H1 (cell line): ENCODE results near the gene NRXN3. TPM values are rescaled to one million over a fixed set of nuclear protein-coding genes. Genes with fewer than 3 reads are reported as not detected.

Experiments
- CTCF ChIA-PET: fragments of 300-600 bp; sonication (Branson Sonifier 250); formaldehyde crosslinking; loops from one replicate; lab custom pipeline; 2021; ENCODE audit not compliant: partially characterized antibody; lab: Charles Lee
- POLR2A ChIA-PET: fragments of 300-600 bp; sonication (Branson Sonifier 250); formaldehyde crosslinking; loops from one replicate; lab custom pipeline; 2021; ENCODE audit warnings: inconsistent platforms; ENCODE audit not compliant: partially characterized antibody; lab: Charles Lee
- DNase-seq, 2 experiments: peaks; one replicate each; pipeline versions ENCODE4 v3.0.0 to v3.0.0-alpha.2; 2010 to 2022; ENCODE audit warnings: low spot score in 2 of 2, low read depth in 1 of 2, mixed read lengths in 1 of 2
- FAIRE-seq: peaks from 2 replicates; lab custom pipeline; 2011; peaks lifted over from hg19 to GRCh38; lab: Jason Lieb, UNC
- H2AFZ ChIP-seq: 2 replicates; pipeline ENCODE4 v1.8.1; 2012; ENCODE audit warnings: low read length, inconsistent platforms
- H2AK5ac ChIP-seq: 2 replicates; pipeline ENCODE4 v1.6.1; 2013; ENCODE audit warnings: low read depth, low read length
- H2BK120ac ChIP-seq: replicated peaks from 2 replicates; pipeline ENCODE3; 2013; ENCODE audit warnings: low read depth, low read length, inconsistent platforms
- H2BK12ac ChIP-seq: 2 replicates; pipeline ENCODE4 v1.6.1; 2013; ENCODE audit warnings: low read depth, low read length
- H2BK15ac ChIP-seq: 2 replicates; pipeline ENCODE4 v1.6.1; 2013; ENCODE audit warnings: low read length
- H2BK20ac ChIP-seq: 2 replicates; pipeline ENCODE4 v1.6.1; 2013; ENCODE audit warnings: low read length
- H2BK5ac ChIP-seq: 2 replicates; pipeline ENCODE4 v1.6.1; 2013; ENCODE audit warnings: low read depth, low read length
- H3K14ac ChIP-seq: 2 replicates; pipeline ENCODE4 v1.6.1; 2013; ENCODE audit warnings: inconsistent platforms; ENCODE audit not compliant: insufficient read length
- H3K18ac ChIP-seq: 2 replicates; pipeline ENCODE4 v1.6.1; 2013; ENCODE audit warnings: low read length; ENCODE audit errors: extremely low read depth
- H3K23ac ChIP-seq: 2 replicates; pipeline ENCODE4 v1.6.1; 2013; ENCODE audit warnings: inconsistent platforms; ENCODE audit not compliant: insufficient read length
- H3K23me2 ChIP-seq: 2 replicates; pipeline ENCODE4 v1.6.1; 2013; ENCODE audit warnings: low read depth, low read length
- H3K27ac ChIP-seq: 2 replicates; pipeline ENCODE4 v1.6.1; 2011; ENCODE audit warnings: low read depth, low read length, inconsistent platforms
- H3K27me3 ChIP-seq, 4 experiments: replicated peaks in 1 of 4; 1 replicate in 1 of 4; 2 replicates in 3 of 4; pipeline versions ENCODE4 v1.6.1 to v1.8.1; 2011 to 2013; ENCODE audit warnings: low read length in 3 of 4, mild to moderate bottlenecking in 3 of 4, inconsistent platforms in 2 of 4, mixed read lengths in 2 of 4, moderate library complexity in 1 of 4; ENCODE audit not compliant: control insufficient read depth in 3 of 4, insufficient read depth in 3 of 4; ENCODE audit errors: extremely low read depth in 1 of 4
- H3K36me3 ChIP-seq, 4 experiments: 2 replicates each; pipeline versions ENCODE4 v1.6.1 to v1.8.1; 2011 to 2013; ENCODE audit warnings: mild to moderate bottlenecking in 4 of 4, low read length in 3 of 4, moderate library complexity in 2 of 4, control low read depth in 1 of 4, inconsistent platforms in 1 of 4; ENCODE audit not compliant: insufficient read depth in 4 of 4, control insufficient read depth in 2 of 4
- H3K4ac ChIP-seq: replicated peaks from 2 replicates; pipeline ENCODE3; 2013; ENCODE audit warnings: low read length, low read depth, mixed read lengths, inconsistent platforms; ENCODE audit not compliant: insufficient read length
- H3K4me1 ChIP-seq, 4 experiments: replicated peaks in 1 of 4; 1 replicate in 1 of 4; 2 replicates in 3 of 4; pipeline versions ENCODE4 v1.6.1 to v1.8.1; 2011 to 2013; ENCODE audit warnings: low read length in 3 of 4, inconsistent platforms in 2 of 4, mixed read lengths in 1 of 4; ENCODE audit not compliant: insufficient read depth in 4 of 4, control insufficient read depth in 3 of 4
- H3K4me2 ChIP-seq, 2 experiments: 2 replicates each; pipeline versions ENCODE4 v1.6.1 to v1.8.1; 2011 to 2013; ENCODE audit warnings: low read depth in 2 of 2, low read length in 2 of 2, control low read depth in 1 of 2, inconsistent platforms in 1 of 2, mild to moderate bottlenecking in 1 of 2; ENCODE audit not compliant: insufficient read depth in 1 of 2
- H3K4me3 ChIP-seq, 4 experiments: fragments of 200-600, 300-600 bp in 1 of 4; sonication (generic), shearing (Covaris generic), sonication (Bioruptor Twin) in 1 of 4; 2 replicates each; pipeline versions ENCODE4 v1.5.1 to v1.8.1; 2011 to 2016; ENCODE audit warnings: low read length in 4 of 4, low read depth in 3 of 4, control low read depth in 2 of 4, inconsistent platforms in 2 of 4, mild to moderate bottlenecking in 2 of 4, mixed read lengths in 1 of 4, moderate library complexity in 1 of 4; ENCODE audit not compliant: insufficient read depth in 2 of 4; ENCODE audit errors: extremely low read depth in 1 of 4
- H3K56ac ChIP-seq: replicated peaks from 2 replicates; pipeline ENCODE3; 2013; ENCODE audit warnings: low read depth, mild to moderate bottlenecking, mixed read lengths, low read length, inconsistent platforms; ENCODE audit not compliant: insufficient read length
- H3K79me1 ChIP-seq: 2 replicates; pipeline ENCODE4 v1.6.1; 2013; ENCODE audit warnings: low read depth, low read length, control low read depth
- H3K79me2 ChIP-seq, 2 experiments: 2 replicates each; pipeline versions ENCODE4 v1.6.1 to v1.8.1; 2012 to 2013; ENCODE audit warnings: low read length in 2 of 2, mild to moderate bottlenecking in 2 of 2, inconsistent platforms in 1 of 2; ENCODE audit not compliant: insufficient read depth in 2 of 2, control insufficient read depth in 1 of 2
- H3K9ac ChIP-seq, 4 experiments: replicated peaks in 1 of 4; 1 replicate in 1 of 4; 2 replicates in 3 of 4; pipeline versions ENCODE4 v1.6.1 to v1.8.1; 2011 to 2013; ENCODE audit warnings: low read depth in 3 of 4, low read length in 3 of 4, control low read depth in 2 of 4, mild to moderate bottlenecking in 2 of 4, moderate library complexity in 2 of 4, inconsistent platforms in 1 of 4; ENCODE audit errors: extremely low read depth in 1 of 4
- H3K9me3 ChIP-seq, 2 experiments: 2 replicates each; pipeline versions ENCODE4 v1.6.1 to v1.8.1; 2012 to 2013; ENCODE audit warnings: mild to moderate bottlenecking in 2 of 2, moderate library complexity in 2 of 2, control low read depth in 1 of 2, inconsistent platforms in 1 of 2, low read depth in 1 of 2, low read length in 1 of 2, mixed read lengths in 1 of 2; ENCODE audit not compliant: insufficient read depth in 2 of 2
- H4K20me1 ChIP-seq, 2 experiments: replicated peaks in 1 of 2; 2 replicates each; pipeline versions ENCODE3 to v1.8.1; 2011 to 2013; ENCODE audit warnings: inconsistent platforms in 2 of 2, low read length in 2 of 2, mild to moderate bottlenecking in 1 of 2; ENCODE audit not compliant: insufficient read depth in 2 of 2, control insufficient read depth in 1 of 2
- H4K5ac ChIP-seq: 2 replicates; pipeline ENCODE4 v1.6.1; 2013; ENCODE audit warnings: low read length, low read depth, mixed read lengths, inconsistent platforms; ENCODE audit not compliant: insufficient read length
- H4K8ac ChIP-seq: 2 replicates; pipeline ENCODE4 v1.8.0; 2013; ENCODE audit warnings: mild to moderate bottlenecking, moderate library complexity, low read length, inconsistent platforms; ENCODE audit not compliant: insufficient read depth; ENCODE audit errors: extremely low read depth
- H4K91ac ChIP-seq: replicated peaks from 2 replicates; pipeline ENCODE3; 2013; ENCODE audit warnings: low read length, mixed read lengths, inconsistent platforms; ENCODE audit not compliant: insufficient read length
- BRCA1 ChIP-seq: IDR thresholded peaks from 2 replicates; pipeline ENCODE4 v1.6.1; 2012; ENCODE audit warnings: low read depth, low read length, improper control_type of control experiment
- CREB1 ChIP-seq: IDR thresholded peaks from 2 replicates; pipeline ENCODE4 v1.6.1; 2012; ENCODE audit warnings: inconsistent platforms
- EGR1 ChIP-seq: IDR thresholded peaks from 2 replicates; pipeline ENCODE4 v1.6.1; 2011; ENCODE audit warnings: low read depth, low read length, borderline replicate concordance
- JUN ChIP-seq: IDR thresholded peaks from 2 replicates; pipeline ENCODE4 v1.6.1; 2011; ENCODE audit warnings: low read depth, mild to moderate bottlenecking, improper control_type of control experiment, low read length
- PHF8 ChIP-seq: fragments of 200-600 bp; sonication (generic); conservative IDR thresholded peaks from 2 replicates; pipeline ENCODE4 v1.7.1; 2012; ENCODE audit warnings: low read depth, mild to moderate bottlenecking, inconsistent platforms, low read length, moderate library complexity
- POU5F1 ChIP-seq: IDR thresholded peaks from 2 replicates; pipeline ENCODE4 v1.6.1; 2011; ENCODE audit warnings: low read depth, mild to moderate bottlenecking, low read length, moderate library complexity
- RAD21 ChIP-seq, 2 experiments: IDR thresholded peaks in 1 of 2; conservative IDR thresholded peaks in 1 of 2; 2 replicates each; pipeline ENCODE4 v1.6.1; 2011; ENCODE audit warnings: low read depth in 2 of 2, low read length in 2 of 2, improper control_type of control experiment in 1 of 2, inconsistent platforms in 1 of 2, mild to moderate bottlenecking in 1 of 2, moderate library complexity in 1 of 2
- RNF2 ChIP-seq: fragments of 200-900, 300-1000 bp; sonication (generic); IDR thresholded peaks from 2 replicates; pipeline ENCODE4 v1.7.1; 2016; ENCODE audit warnings: borderline replicate concordance, low read depth, mild to moderate bottlenecking, antibody characterized with exemption, low read length; ENCODE audit not compliant: poor library complexity, severe bottlenecking; ENCODE audit errors: missing control alignments
- SP2 ChIP-seq: IDR thresholded peaks from 2 replicates; pipeline ENCODE4 v1.6.1; 2012; ENCODE audit warnings: mild to moderate bottlenecking, low read length, inconsistent platforms
- SP4 ChIP-seq: IDR thresholded peaks from 2 replicates; pipeline ENCODE4 v1.6.1; 2012; ENCODE audit warnings: low read length, inconsistent platforms
- TAF1 ChIP-seq: IDR thresholded peaks from 2 replicates; pipeline ENCODE4 v1.6.1; 2011; ENCODE audit warnings: mild to moderate bottlenecking, low read depth, low read length
- TAF7 ChIP-seq: optimal IDR thresholded peaks from 2 replicates; pipeline ENCODE3; 2011; ENCODE audit warnings: low read depth, mild to moderate bottlenecking, inconsistent platforms, low read length, moderate library complexity, borderline replicate concordance
- TEAD4 ChIP-seq: IDR thresholded peaks from 2 replicates; pipeline ENCODE4 v1.6.1; 2012; ENCODE audit warnings: low read depth, low read length, inconsistent platforms, mixed read lengths
- WGBS, 2 experiments: shearing (Covaris generic) in 1 of 2; methylation state at CpG; one replicate each; pipeline versions ENCODE4 v1.1.6 to v1.1.7; 2013 to 2015; ENCODE audit warnings: low lambda C conversion rate in 2 of 2, mixed read lengths in 2 of 2, inconsistent platforms in 1 of 2, low coverage in 1 of 2, missing lambda C conversion rate in 1 of 2; ENCODE audit not compliant: insufficient replicate concordance in 2 of 2, insufficient coverage in 1 of 2, insufficient read length in 1 of 2; ENCODE audit errors: extremely low coverage in 1 of 2, missing lambda C conversion rate in 1 of 2; 5-methylcytosine and 5-hydroxymethylcytosine counted together
- polyA plus RNA-seq, 7 experiments: library from polyadenylated mRNA; depleted of rRNA in 3 of 7; stranded (reverse) in 5 of 7; unstranded in 2 of 7; fragments of >200 nt in 5 of 7; fragments of 200-250 nt in 2 of 7; gene quantifications; 1 replicate in 5 of 7; 2 replicates in 1 of 7; 4 replicates in 1 of 7; pipeline versions ENCODE4 v1.2.1 to v1.2.3, GENCODE V29; 2011 to 2013; ENCODE audit warnings: missing spikeins in 2 of 7, mixed read lengths in 2 of 7
- total RNA-seq: library from RNA; stranded (reverse); fragmentation: NEBNext Ultra II Directional; extraction: Animal tissue kit (Norgen Biotek cat#: 25700); gene quantifications from 2 replicates; pipeline ENCODE4 v1.2.1, GENCODE V29; 2021
- TF ChIP-seq, protein P1 (sequence below): IDR thresholded peaks from 2 replicates; pipeline ENCODE4 v1.6.1; 2011; ENCODE audit warnings: low read depth, mild to moderate bottlenecking, low read length; ENCODE audit not compliant: insufficient read depth

Gene NRXN3
- total and polyA plus RNA-seq, 2 of the 8 experiments (the other 6 are each of a cell fraction or from before 2014, with no cell fraction given) = 2.6 to 4.1 TPM

DNA sequence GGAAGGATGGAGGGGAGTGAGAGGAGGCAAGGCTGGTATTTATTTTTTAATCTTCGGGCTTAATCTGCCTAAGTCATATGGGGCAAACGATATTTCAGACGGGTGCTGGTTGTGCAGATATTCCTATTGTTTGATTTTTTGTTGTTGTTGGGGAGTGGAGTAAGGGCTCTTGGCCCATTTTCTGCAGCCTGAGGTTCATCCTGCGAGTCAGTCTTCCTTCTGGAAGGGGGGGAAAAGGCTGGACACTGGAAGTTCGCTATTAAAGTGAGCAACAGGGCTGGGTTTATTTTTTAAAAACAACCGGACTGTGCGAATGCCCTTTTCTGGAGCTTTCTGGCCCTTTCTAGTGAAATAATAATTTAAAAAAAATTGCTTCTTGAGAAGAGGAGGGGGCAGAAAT is 2.3 kb downstream of the NRXN3 start:
- H4K20me1 ChIP-seq = no peaks in the 10 kb centered on the region
- no peak for FAIRE-seq
- TF ChIP-seq SP4 = no peak
- no peak for TF ChIP-seq PHF8
- no peak for TF ChIP-seq TEAD4
- TF ChIP-seq, protein P1, sequence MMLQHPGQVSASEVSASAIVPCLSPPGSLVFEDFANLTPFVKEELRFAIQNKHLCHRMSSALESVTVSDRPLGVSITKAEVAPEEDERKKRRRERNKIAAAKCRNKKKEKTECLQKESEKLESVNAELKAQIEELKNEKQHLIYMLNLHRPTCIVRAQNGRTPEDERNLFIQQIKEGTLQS = no peak
- TF ChIP-seq CREB1 = no peak
- no peak for TF ChIP-seq TAF7
- TF ChIP-seq RAD21 (IDR thresholded peaks at IDR 0.05 in 1 of 2, conservative IDR thresholded peaks at IDR 0.05 in 1 of 2; ENCODE audit: low read depth in 2 of 2, low read length in 2 of 2) = no peak
- no peak for TF ChIP-seq TAF1
- TF ChIP-seq BRCA1 = no peak
- no peak for TF ChIP-seq POU5F1
- no peak for TF ChIP-seq JUN
- no peak for TF ChIP-seq RNF2
- TF ChIP-seq SP2 = no peak
- no peak for TF ChIP-seq EGR1

More for the DNA sequence above, 2.3 kb downstream of the NRXN3 start:
- H3K4me3 ChIP-seq = 0 out of 8 replicates have a peak overlapping the region, but pooled peaks of 1 of the 4 experiments have one; percentile 21
- H3K27me3 ChIP-seq = no peaks in the 10 kb centered on the region
- no peak overlapping the region for H4K8ac ChIP-seq
- H3K79me2 ChIP-seq = no peaks in the 10 kb centered on the region; a peak in 1 of 4 replicates
- H2BK120ac ChIP-seq = no peak overlapping the region
- H2AFZ ChIP-seq = no peak overlapping the region
- H2AK5ac ChIP-seq = no peak overlapping the region
- H3K79me1 ChIP-seq = no peaks in the 10 kb centered on the region
- H3K4me1 ChIP-seq = peaks cover 0 to 9% (median 4%) of the 10 kb centered on the region in 4 experiments; a peak in 2 of 7 replicates
- no peak for DNase-seq
- WGBS, 2 experiments = 94% methylated on average over 7 of the region's 7 CpGs; no CpG with 5 or more reads in 1 of the 2 experiments
- no peak overlapping the region for H2BK15ac ChIP-seq
- no peak overlapping the region for H3K9ac ChIP-seq
- peak overlapping the region in 1 of 2 experiments; percentile 71; a peak in 1 of 4 replicates for H3K4me2 ChIP-seq
- peaks cover 9% of the 10 kb centered on the region; the same call in 1 of the 2 replicates for H3K23me2 ChIP-seq
- no peak overlapping the region for H2BK20ac ChIP-seq
- H3K36me3 ChIP-seq = no peaks in the 10 kb centered on the region
- no peak overlapping the region for H3K4ac ChIP-seq
- H3K23ac ChIP-seq = no peak overlapping the region
- no peak overlapping the region for H4K91ac ChIP-seq
- no peak overlapping the region for H3K27ac ChIP-seq
- ChIA-PET CTCF (interaction anchor here (1.5 kb wide), 1 partner anchor 425 kb away, joined by 7 read pairs; no protein-coding TSS in a partner anchor), POLR2A (no interaction called here)
- H2BK12ac ChIP-seq = no peak overlapping the region
- no peak overlapping the region for H3K56ac ChIP-seq
- no peak overlapping the region for H4K5ac ChIP-seq
- no peak overlapping the region for H3K18ac ChIP-seq
- no peak overlapping the region for H3K14ac ChIP-seq
- no peak overlapping the region for H2BK5ac ChIP-seq
- H3K9me3 ChIP-seq = no peaks in the 10 kb centered on the region
